Measurements from ENCODE around the gene CTSH. TPM values are rescaled to one million over a fixed set of nuclear protein-coding genes. Genes with fewer than 3 reads are reported as not detected.

Gene CTSH
- total RNA-seq, 3 donors from 2014 or later: 29.6 to 57.4 (median 53.8) TPM

GRCh38 chr15:78915341-78916087 is 29.3 kb downstream of the CTSH start:
- no peaks in the 10 kb centered on the region for H3K4me1 ChIP-seq (ENCODE audit: low read depth)
- peak; percentile 32 to 62 (median 38) for DNase-seq
- ATAC-seq: peak; percentile 55
- no peak overlapping the region for H3K4me3 ChIP-seq
- TF ChIP-seq, protein P1, sequence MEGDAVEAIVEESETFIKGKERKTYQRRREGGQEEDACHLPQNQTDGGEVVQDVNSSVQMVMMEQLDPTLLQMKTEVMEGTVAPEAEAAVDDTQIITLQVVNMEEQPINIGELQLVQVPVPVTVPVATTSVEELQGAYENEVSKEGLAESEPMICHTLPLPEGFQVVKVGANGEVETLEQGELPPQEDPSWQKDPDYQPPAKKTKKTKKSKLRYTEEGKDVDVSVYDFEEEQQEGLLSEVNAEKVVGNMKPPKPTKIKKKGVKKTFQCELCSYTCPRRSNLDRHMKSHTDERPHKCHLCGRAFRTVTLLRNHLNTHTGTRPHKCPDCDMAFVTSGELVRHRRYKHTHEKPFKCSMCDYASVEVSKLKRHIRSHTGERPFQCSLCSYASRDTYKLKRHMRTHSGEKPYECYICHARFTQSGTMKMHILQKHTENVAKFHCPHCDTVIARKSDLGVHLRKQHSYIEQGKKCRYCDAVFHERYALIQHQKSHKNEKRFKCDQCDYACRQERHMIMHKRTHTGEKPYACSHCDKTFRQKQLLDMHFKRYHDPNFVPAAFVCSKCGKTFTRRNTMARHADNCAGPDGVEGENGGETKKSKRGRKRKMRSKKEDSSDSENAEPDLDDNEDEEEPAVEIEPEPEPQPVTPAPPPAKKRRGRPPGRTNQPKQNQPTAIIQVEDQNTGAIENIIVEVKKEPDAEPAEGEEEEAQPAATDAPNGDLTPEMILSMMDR (IDR thresholded peaks at IDR 0.05): no peak
- no peaks in the 10 kb centered on the region for H3K9me3 ChIP-seq
- intact Hi-C loops (cut with DNase I, micrococcal nuclease): no loop called here
- H3K36me3 ChIP-seq (ENCODE audit: low read depth): no peaks in the 10 kb centered on the region

DNA sequence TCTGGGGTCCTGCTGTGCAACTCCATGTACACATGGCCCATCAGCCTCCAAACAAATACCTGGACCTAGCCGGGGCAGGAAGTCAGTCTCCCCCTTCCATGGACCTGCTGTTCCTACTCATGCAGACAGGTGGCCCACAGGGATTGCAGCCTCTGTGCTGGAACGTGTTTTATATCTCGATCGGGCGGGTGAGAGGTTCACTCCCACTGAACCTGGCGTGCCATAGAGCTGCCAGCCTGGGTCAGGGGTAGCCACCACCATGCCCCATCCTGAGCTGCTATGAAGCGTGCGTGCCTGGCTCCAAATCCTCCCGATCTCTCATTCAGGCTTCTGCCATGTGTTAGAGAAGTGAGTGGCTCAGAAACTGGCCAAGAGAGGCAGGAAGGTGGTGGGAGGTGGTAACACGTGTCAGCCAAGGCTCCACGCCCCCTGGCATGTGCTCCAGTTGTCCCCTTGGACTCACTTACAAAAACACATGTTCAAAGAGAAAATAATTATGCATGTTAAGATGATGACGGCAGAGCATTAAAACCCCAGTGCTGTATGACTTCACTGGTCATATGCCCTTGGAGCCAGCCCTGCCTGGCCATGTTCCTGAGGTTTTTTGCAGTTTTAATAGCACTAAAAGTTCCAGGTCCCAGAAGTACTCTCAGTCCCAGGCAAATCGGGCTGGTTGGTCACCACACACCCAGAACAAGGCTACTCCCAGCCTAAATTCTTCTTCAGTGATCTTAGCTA is 30.6 kb downstream of the CTSH start:
- no peaks in the 10 kb centered on the region for H3K36me3 ChIP-seq (ENCODE audit: low read depth)
- ATAC-seq (peak; percentile 27), DNase-seq (no peak)
- no peaks in the 10 kb centered on the region for H3K9me3 ChIP-seq
- H3K4me1 ChIP-seq (ENCODE audit: low read depth): no peaks in the 10 kb centered on the region
- no peak overlapping the region for H3K4me3 ChIP-seq
- TF ChIP-seq, protein P1 (IDR thresholded peaks at IDR 0.05): no peak
- intact Hi-C loops (cut with DNase I, micrococcal nuclease): loop anchor here in 1 of 2 donors (5.0 kb wide), 1 partner anchor 268 kb away; no protein-coding TSS in a partner anchor

DNA sequence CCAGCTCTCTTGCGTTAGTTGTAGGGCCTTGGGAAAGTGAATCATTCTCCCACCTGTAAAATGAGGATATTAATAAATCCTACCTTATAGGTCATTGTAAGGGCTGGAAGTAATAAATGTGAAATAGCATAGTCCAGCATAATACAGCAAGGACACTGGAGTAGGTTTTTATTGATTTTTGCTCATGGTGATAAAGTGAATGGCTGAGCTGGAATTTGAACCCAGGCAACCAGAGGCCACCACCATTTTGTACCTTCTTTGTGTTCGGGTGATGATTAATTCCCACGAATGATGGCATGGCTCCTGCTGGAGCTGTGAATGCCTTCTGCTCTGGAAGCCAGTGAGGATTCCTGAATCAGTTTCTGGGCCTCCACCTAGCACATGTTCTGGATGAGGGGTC is 31.8 kb downstream of the CTSH start:
- intact Hi-C loops (cut with DNase I, micrococcal nuclease): loop anchor here in 1 of 2 donors (5.0 kb wide), 1 partner anchor 269 kb away; no protein-coding TSS in a partner anchor
- DNase-seq: no peak
- no peak for ATAC-seq

DNA sequence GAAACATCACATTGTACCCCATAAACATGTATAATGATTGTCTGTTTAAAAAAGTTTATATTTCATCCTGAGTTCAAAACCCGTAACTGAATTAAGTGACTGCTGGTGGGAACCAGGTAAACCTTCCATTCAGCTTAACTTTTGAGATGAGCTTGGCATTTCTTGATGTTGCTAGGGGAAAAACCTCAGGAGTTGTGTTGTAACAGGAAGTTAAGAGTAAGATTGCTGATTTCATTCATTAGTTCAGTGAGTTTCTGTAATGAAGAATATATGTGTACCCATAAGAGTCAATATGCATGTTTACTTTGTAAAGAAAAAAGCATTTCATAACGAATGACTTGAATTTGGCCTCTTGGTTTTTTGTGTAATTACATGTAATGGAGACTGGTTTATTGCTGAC is 32.5 kb downstream of the CTSH start:
- Histone ChIP-seq H3K4me3 (no peak overlapping the region), H3K9me3 (no peaks in the 10 kb centered on the region), H3K4me1 (ENCODE audit: low read depth) (no peaks in the 10 kb centered on the region), H3K36me3 (ENCODE audit: low read depth) (no peaks in the 10 kb centered on the region)
- ATAC-seq (no peak), DNase-seq (no peak)
- TF ChIP-seq, protein P1 (IDR thresholded peaks at IDR 0.05): no peak
- intact Hi-C loops (cut with DNase I, micrococcal nuclease): loop anchor here in 1 of 2 donors (5.0 kb wide), 1 partner anchor 270 kb away; no protein-coding TSS in a partner anchor

More for the DNA sequence above, 31.8 kb downstream of the CTSH start:
- Histone ChIP-seq H3K4me3 (no peak overlapping the region), H3K9me3 (no peaks in the 10 kb centered on the region), H3K36me3 (ENCODE audit: low read depth) (no peaks in the 10 kb centered on the region), H3K4me1 (ENCODE audit: low read depth) (no peaks in the 10 kb centered on the region)
- TF ChIP-seq, protein P1 (IDR thresholded peaks at IDR 0.05): no peak

DNA sequence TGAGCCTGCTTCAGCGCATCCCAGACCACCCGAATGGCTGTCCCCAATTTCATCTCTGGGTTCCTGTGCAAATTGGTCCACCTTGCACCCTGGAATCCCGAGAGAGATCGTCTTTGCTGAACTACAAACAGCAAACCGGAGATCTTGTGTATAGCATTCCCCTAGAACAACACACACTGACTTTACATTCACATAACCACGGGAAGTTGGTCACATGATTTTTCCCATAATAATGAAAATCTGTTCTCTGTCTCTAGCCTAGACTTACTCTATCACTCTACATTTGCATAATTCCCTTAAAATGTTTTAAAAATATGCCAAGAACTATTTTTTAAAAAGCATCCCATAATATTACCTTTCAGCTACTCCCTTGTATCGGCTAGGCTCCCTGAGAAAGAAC is 34.6 kb downstream of the CTSH start:
- DNase-seq (no peak), ATAC-seq (no peak)
- no peaks in the 10 kb centered on the region for H3K4me1 ChIP-seq (ENCODE audit: low read depth)
- peaks cover 4% of the 10 kb centered on the region for H3K36me3 ChIP-seq (ENCODE audit: low read depth)
- no peak overlapping the region for H3K4me3 ChIP-seq
- TF ChIP-seq, protein P1 (IDR thresholded peaks at IDR 0.05): no peak
- no peaks in the 10 kb centered on the region for H3K9me3 ChIP-seq
- intact Hi-C loops (cut with DNase I, micrococcal nuclease): loop anchor here in 1 of 2 donors (5.0 kb wide), 1 partner anchor 272 kb away; no protein-coding TSS in a partner anchor

All from mucosa of descending colon (tissue), 3 donors.